SK-N-SH (cell line): ENCODE results near the gene VEGFD. TPM values are rescaled to one million over a fixed set of nuclear protein-coding genes. Genes with fewer than 3 reads are reported as not detected.

Experiments
- CTCF ChIA-PET: fragments of 300-600, 350-600 bp; formaldehyde crosslinking; extraction: SDS; loops from one replicate; lab custom pipeline; 2021; lab: Yijun Ruan, JAX
- POLR2A ChIA-PET: fragments of 350-600 bp; sonication (Branson Sonifier 250); formaldehyde crosslinking; extraction: SDS; loops from one replicate; lab custom pipeline; 2020; ENCODE audit warnings: antibody characterized with exemption, inconsistent platforms; lab: Yijun Ruan, JAX
- DNase-seq: peaks from one replicate; pipeline ENCODE4 v3.0.0; 2012
- H2AFZ ChIP-seq: fragments of 200-600 bp; sonication (generic); 2 replicates; pipeline ENCODE4 v1.8.1; 2016; ENCODE audit warnings: antibody characterized with exemption, mild to moderate bottlenecking, low read depth
- H3F3A ChIP-seq: fragments of 200-600 bp; sonication (generic); replicated peaks from 2 replicates; pipeline ENCODE3; 2016; ENCODE audit warnings: antibody characterized with exemption, mild to moderate bottlenecking; ENCODE audit not compliant: insufficient read depth
- H3K27ac ChIP-seq, 2 experiments: fragments of 200-500 bp in 1 of 2; fragments of 200-600 bp in 1 of 2; sonication (Bioruptor generic) in 1 of 2; sonication (generic), shearing (Covaris generic) in 1 of 2; 2 replicates each; pipeline versions ENCODE4 v1.5.1 to v1.6.1; 2014 to 2016; ENCODE audit warnings: low read depth in 2 of 2, inconsistent platforms in 1 of 2, low read length in 1 of 2, mild to moderate bottlenecking in 1 of 2, mixed read lengths in 1 of 2
- H3K27me3 ChIP-seq: fragments of 200-600 bp; sonication (generic), shearing (Covaris generic); 2 replicates; pipeline ENCODE4 v1.6.1; 2016; ENCODE audit warnings: mixed run types; ENCODE audit not compliant: insufficient read depth
- H3K36me3 ChIP-seq, 2 experiments: fragments of 200-500 bp in 1 of 2; fragments of 200-600 bp in 1 of 2; sonication (Bioruptor generic) in 1 of 2; sonication (generic) in 1 of 2; replicated peaks in 1 of 2; 2 replicates each; pipeline versions ENCODE3 to v1.5.1; 2014 to 2016; ENCODE audit warnings: low read length in 1 of 2, mild to moderate bottlenecking in 1 of 2; ENCODE audit not compliant: insufficient read depth in 2 of 2, control insufficient read depth in 1 of 2
- H3K4me1 ChIP-seq, 2 experiments: fragments of 200-500 bp in 1 of 2; fragments of 200-600 bp in 1 of 2; sonication (Bioruptor generic) in 1 of 2; sonication (generic), shearing (Covaris generic) in 1 of 2; 2 replicates each; pipeline versions ENCODE4 v1.5.1 to v1.6.1; 2014 to 2016; ENCODE audit warnings: low read depth in 1 of 2, low read length in 1 of 2, mixed run types in 1 of 2; ENCODE audit not compliant: insufficient read depth in 2 of 2, control insufficient read depth in 1 of 2
- H3K4me2 ChIP-seq: fragments of 200-600 bp; sonication (generic), shearing (Covaris generic); 2 replicates; pipeline ENCODE4 v1.6.1; 2017; ENCODE audit warnings: mixed run types
- H3K4me3 ChIP-seq, 2 experiments: fragments of 200-500 bp in 1 of 2; fragments of 200-600 bp in 1 of 2; sonication (Bioruptor generic) in 1 of 2; sonication (generic), shearing (Covaris generic) in 1 of 2; 2 replicates each; pipeline versions ENCODE4 v1.5.1 to v1.8.1; 2014 to 2016; ENCODE audit warnings: low read depth in 2 of 2, inconsistent platforms in 1 of 2, low read length in 1 of 2, mild to moderate bottlenecking in 1 of 2, mixed read lengths in 1 of 2, moderate library complexity in 1 of 2
- H3K79me2 ChIP-seq: fragments of 200-600 bp; sonication (generic); 2 replicates; pipeline ENCODE4 v1.8.1; 2017; ENCODE audit warnings: mild to moderate bottlenecking; ENCODE audit not compliant: insufficient read depth
- H3K9ac ChIP-seq: fragments of 200-600 bp; sonication (generic); 2 replicates; pipeline ENCODE4 v1.6.1; 2017; ENCODE audit warnings: mixed run types
- H3K9me2 ChIP-seq: fragments of 200-600 bp; sonication (generic); 2 replicates; pipeline ENCODE4 v1.6.1; 2017; ENCODE audit warnings: mixed run types
- H3K9me3 ChIP-seq: fragments of 200-600 bp; sonication (generic); 2 replicates; pipeline ENCODE4 v1.6.1; 2017; ENCODE audit warnings: mixed run types, mild to moderate bottlenecking, moderate library complexity
- H4K20me1 ChIP-seq: fragments of 200-600 bp; sonication (generic); 2 replicates; pipeline ENCODE4 v1.6.1; 2017; ENCODE audit warnings: mild to moderate bottlenecking, mixed run types; ENCODE audit not compliant: insufficient read depth
- EP300 ChIP-seq, 2 experiments: IDR thresholded peaks; 2 replicates each; pipeline versions ENCODE4 v1.4.0 to v1.6.1; 2012; ENCODE audit warnings: borderline replicate concordance in 1 of 2, low read depth in 1 of 2, low read length in 1 of 2
- FOSL2 ChIP-seq: IDR thresholded peaks from 2 replicates; pipeline ENCODE4 v1.4.0; 2012; ENCODE audit warnings: low read depth, mild to moderate bottlenecking, moderate library complexity, borderline replicate concordance
- FOXJ3 ChIP-seq: sonication (generic); formaldehyde crosslinking; IDR thresholded peaks from 2 replicates; pipeline ENCODE4 v1.5.1; 2020; ENCODE audit warnings: mild to moderate bottlenecking, missing genetic modification reagents
- FOXM1 ChIP-seq: IDR thresholded peaks from 2 replicates; pipeline ENCODE4 v1.4.0; 2012; ENCODE audit warnings: low read depth, mild to moderate bottlenecking
- JUND ChIP-seq: IDR thresholded peaks from 2 replicates; pipeline ENCODE4 v1.4.0; 2012
- MAX ChIP-seq: IDR thresholded peaks from 2 replicates; pipeline ENCODE4 v1.4.0; 2012; ENCODE audit warnings: low read depth
- MXI1 ChIP-seq: IDR thresholded peaks from 2 replicates; pipeline ENCODE4 v1.6.1; 2012; ENCODE audit warnings: mild to moderate bottlenecking, low read depth, low read length, improper control_type of control experiment
- NFIC ChIP-seq: IDR thresholded peaks from 2 replicates; pipeline ENCODE4 v1.4.0; 2012; ENCODE audit warnings: borderline replicate concordance
- NRF1 ChIP-seq: IDR thresholded peaks from 2 replicates; pipeline ENCODE4 v1.6.1; 2012; ENCODE audit warnings: low read depth, mild to moderate bottlenecking, low read length
- PBX3 ChIP-seq: IDR thresholded peaks from 2 replicates; pipeline ENCODE4; 2012
- POLR2AphosphoS5 ChIP-seq: IDR thresholded peaks from 2 replicates; pipeline ENCODE4 v1.6.1; 2012; ENCODE audit warnings: low read depth, low read length
- RAD21 ChIP-seq: IDR thresholded peaks from 2 replicates; pipeline ENCODE4 v1.6.1; 2012; ENCODE audit warnings: mild to moderate bottlenecking, low read length
- SIN3A ChIP-seq: IDR thresholded peaks from 2 replicates; pipeline ENCODE4 v1.6.1; 2012; ENCODE audit warnings: low read depth, mild to moderate bottlenecking, low read length, moderate library complexity, borderline replicate concordance
- SMC3 ChIP-seq: IDR thresholded peaks from 2 replicates; pipeline ENCODE4 v1.6.1; 2012; ENCODE audit warnings: low read depth, low read length, improper control_type of control experiment
- TAF1 ChIP-seq: IDR thresholded peaks from 2 replicates; pipeline ENCODE4 v1.6.1; 2012; ENCODE audit warnings: low read depth, mild to moderate bottlenecking, low read length, moderate library complexity, borderline replicate concordance
- TEAD4 ChIP-seq: IDR thresholded peaks from 2 replicates; pipeline ENCODE4 v1.4.0; 2012; ENCODE audit warnings: mild to moderate bottlenecking, borderline replicate concordance; ENCODE audit not compliant: insufficient read depth
- USF1 ChIP-seq: IDR thresholded peaks from 2 replicates; pipeline ENCODE4 v1.4.0; 2012; ENCODE audit warnings: low read depth, borderline replicate concordance
- YY1 ChIP-seq: IDR thresholded peaks from 2 replicates; pipeline ENCODE4 v1.4.0; 2012; ENCODE audit warnings: low read depth, mild to moderate bottlenecking
- ZBTB33 ChIP-seq: IDR thresholded peaks from 2 replicates; pipeline ENCODE4 v1.4.0; 2012; ENCODE audit warnings: low read depth, borderline replicate concordance
- WGBS: methylation state at CpG from one replicate; pipeline ENCODE4 v1.1.6; 2017; ENCODE audit warnings: low lambda C conversion rate; 5-methylcytosine and 5-hydroxymethylcytosine counted together
- polyA plus RNA-seq, 3 experiments: library from polyadenylated mRNA; depleted of rRNA; stranded (reverse); fragments of >200 nt; gene quantifications; 2 replicates each; pipeline ENCODE4 v1.2.3, GENCODE V29; 2012

The VEGFD gene
- polyA plus RNA-seq, 1 of the 3 experiments (the other 2 are of a cell fraction): 5.3 TPM

- TF ChIP-seq TEAD4 (no peak), FOXJ3 (no peak), RAD21 (no peak), ZBTB33 (no peak), FOSL2 (no peak), PBX3 (no peak), JUND (no peak), MXI1 (no peak), NFIC (no peak), TAF1 (no peak), SIN3A (no peak), NRF1 (no peak), FOXM1 (no peak), EP300 (IDR thresholded peaks at IDR 0.05; ENCODE audit: borderline replicate concordance in 1 of 2, low read depth in 1 of 2, low read length in 1 of 2) (no peak), MAX (no peak), SMC3 (no peak), YY1 (no peak), POLR2AphosphoS5 (no peak), USF1 (no peak)
- POLR2A ChIA-PET: interaction anchor here (1.0 to 2.0 kb wide), 2 partner anchors 16 to 120 kb away, joined by 3 to 7 read pairs; no protein-coding TSS in a partner anchor
- Histone ChIP-seq H3K4me3 (no peak overlapping the region), H3K4me1 (peaks cover 0 to 7% of the 10 kb centered on the region in 2 experiments; a peak in 2 of 4 replicates), H4K20me1 (no peaks in the 10 kb centered on the region), H3K4me2 (no peak overlapping the region), H3K27me3 (no peaks in the 10 kb centered on the region; the same call in 1 of the 2 replicates), H3F3A (no peaks in the 10 kb centered on the region), H3K9me2 (no peaks in the 10 kb centered on the region), H3K27ac (peak overlapping the region in 1 of 2 experiments; percentile 93; a peak in 2 of 4 replicates), H3K79me2 (no peaks in the 10 kb centered on the region), H3K36me3 (no peaks in the 10 kb centered on the region), H3K9me3 (no peaks in the 10 kb centered on the region), H2AFZ (no peak overlapping the region), H3K9ac (no peak overlapping the region)
- CTCF ChIA-PET: interaction anchor here (0.6 to 6.6 kb wide), 14 partner anchors 8 to 290 kb away, joined by 3 to 108 read pairs (median 6); partner anchors contain the start of gene PIGA
- peak; percentile 10 for DNase-seq
- WGBS: 68% methylated on average over 8 of the region's 8 CpGs
Measured at GRCh38 chrX:15350329-15350996, 33.8 kb downstream of the VEGFD start.
